ENCODE results near the gene IGLL5. TPM values are rescaled to one million over a fixed set of nuclear protein-coding genes. Genes with fewer than 3 reads are reported as not detected.

IGLL5 gene
- total RNA-seq, 1 donor from 2014 or later, result 1.5 TPM

- no peak for DNase-seq (ENCODE audit: low spot score)
Observed at GRCh38 chr22:22927196-22927887, 39.7 kb downstream of the IGLL5 start.

- no peak for DNase-seq (ENCODE audit: low spot score)
Observed at GRCh38 chr22:22927888-22928665, 40.5 kb downstream of the IGLL5 start.

- no peak for DNase-seq (ENCODE audit: low spot score)
Observed at GRCh38 chr22:22928666-22929380, 41.2 kb downstream of the IGLL5 start.

GRCh38 chr22:22929381-22930221 lies 42.0 kb downstream of the IGLL5 start:
- no peak for DNase-seq (ENCODE audit: low spot score)

GRCh38 chr22:22930222-22930497 lies 42.5 kb downstream of the IGLL5 start:
- DNase-seq (ENCODE audit: low spot score), result no peak

GRCh38 chr22:22930571-22931556 lies 43.2 kb downstream of the IGLL5 start:
- DNase-seq (ENCODE audit: low spot score), result no peak

- DNase-seq (ENCODE audit: low spot score), result no peak
Observed at GRCh38 chr22:22931557-22932270, 44.1 kb downstream of the IGLL5 start.

GRCh38 chr22:22932512-22932941 lies 44.9 kb downstream of the IGLL5 start:
- DNase-seq (ENCODE audit: low spot score), result no peak

- DNase-seq (ENCODE audit: low spot score), result no peak
Observed at GRCh38 chr22:22933100-22933806, 45.6 kb downstream of the IGLL5 start.

- no peak for DNase-seq (ENCODE audit: low spot score)
Observed at GRCh38 chr22:22933807-22934542, 46.4 kb downstream of the IGLL5 start.

- no peak for DNase-seq (ENCODE audit: low spot score)
Observed at GRCh38 chr22:22934543-22935055, 47.0 kb downstream of the IGLL5 start.

- DNase-seq (ENCODE audit: low spot score), result no peak
Observed at GRCh38 chr22:22935056-22935545, 47.5 kb downstream of the IGLL5 start.

- DNase-seq (ENCODE audit: low spot score), result no peak
Observed at GRCh38 chr22:22935546-22936157, 48.0 kb downstream of the IGLL5 start.

GRCh38 chr22:22936180-22936914 lies 48.7 kb downstream of the IGLL5 start:
- DNase-seq (ENCODE audit: low spot score), result no peak

- DNase-seq (ENCODE audit: low spot score), result no peak
Observed at GRCh38 chr22:22936915-22937656, 49.5 kb downstream of the IGLL5 start.

- DNase-seq (ENCODE audit: low spot score), result no peak
Observed at GRCh38 chr22:22937894-22938480, 50.4 kb downstream of the IGLL5 start.

All from mucosa of gallbladder (tissue), 1 donor.